HG02943 (cell line): Measurements from ENCODE around the gene CUBN.

ENCODE experiments used
- ATAC-seq: cut with Tn5 transposase; IDR thresholded peaks from one replicate; pipeline ENCODE4 v1.9.1; 2021; ENCODE audit warnings: mild to moderate bottlenecking, low read depth, moderate library complexity; ENCODE audit not compliant: unreplicated experiment

Gene CUBN

GRCh38 chr10:16996530-16996964 is 133.1 kb downstream of the CUBN start:
- ATAC-seq = no peak

GRCh38 chr10:16995867-16996529 is 133.6 kb downstream of the CUBN start:
- ATAC-seq = no peak

GRCh38 chr10:16993186-16993585 is 136.4 kb downstream of the CUBN start:
- ATAC-seq = no peak

- no peak for ATAC-seq
Measured at GRCh38 chr10:16992611-16993119, 136.9 kb downstream of the CUBN start.

GRCh38 chr10:16991011-16991410 is 138.6 kb downstream of the CUBN start:
- ATAC-seq = no peak

- ATAC-seq = no peak
Measured at GRCh38 chr10:16989826-16990293, 139.8 kb downstream of the CUBN start.

GRCh38 chr10:16988900-16989299 is 140.7 kb downstream of the CUBN start:
- ATAC-seq = no peak

- ATAC-seq = no peak
Measured at GRCh38 chr10:16987976-16988610, 141.5 kb downstream of the CUBN start.

- no peak for ATAC-seq
Measured at GRCh38 chr10:16987206-16987621, 142.4 kb downstream of the CUBN start.

- ATAC-seq = no peak
Measured at GRCh38 chr10:16986406-16987205, 143.0 kb downstream of the CUBN start.

- ATAC-seq = no peak
Measured at GRCh38 chr10:16986082-16986405, 143.6 kb downstream of the CUBN start.

- ATAC-seq = no peak
Measured at GRCh38 chr10:16984242-16984641, 145.4 kb downstream of the CUBN start.

- no peak for ATAC-seq
Measured at GRCh38 chr10:16976803-16977202, 152.8 kb downstream of the CUBN start.

GRCh38 chr10:16975188-16975587 is 154.4 kb downstream of the CUBN start:
- no peak for ATAC-seq

- ATAC-seq = no peak
Measured at GRCh38 chr10:16968416-16969041, 161.1 kb downstream of the CUBN start.

- ATAC-seq = no peak
Measured at GRCh38 chr10:16967866-16968415, 161.7 kb downstream of the CUBN start.

- no peak for ATAC-seq
Measured at GRCh38 chr10:16966991-16967865, 162.4 kb downstream of the CUBN start.

- ATAC-seq = no peak
Measured at GRCh38 chr10:16965740-16966447, 163.7 kb downstream of the CUBN start.

GRCh38 chr10:16965344-16965616 is 164.3 kb downstream of the CUBN start:
- ATAC-seq = no peak
